Trophoblast cell (in vitro differentiated cells and primary cell): Measurements from ENCODE around the gene EPB41L3.

Experiments used
- DNase-seq, 2 donors: peaks; one replicate each; pipeline ENCODE4 v3.0.0-alpha.2; 2016
- H2AFZ ChIP-seq: 2 replicates; pipeline ENCODE4 v1.6.1; 2013; ENCODE audit warnings: low read length, moderate library complexity, mild to moderate bottlenecking; ENCODE audit not compliant: insufficient read depth, poor library complexity
- H2AK5ac ChIP-seq: 2 replicates; pipeline ENCODE4 v1.6.1; 2013; ENCODE audit warnings: mild to moderate bottlenecking, low read length
- H2BK120ac ChIP-seq: 2 replicates; pipeline ENCODE4 v1.6.1; 2013; ENCODE audit warnings: low read length, mild to moderate bottlenecking, moderate library complexity; ENCODE audit not compliant: insufficient read depth, poor library complexity
- H2BK12ac ChIP-seq: 2 replicates; pipeline ENCODE4 v1.6.1; 2013; ENCODE audit warnings: mild to moderate bottlenecking, low read length, moderate library complexity
- H2BK5ac ChIP-seq: 2 replicates; pipeline ENCODE4 v1.6.1; 2013; ENCODE audit warnings: low read length, low read depth, moderate library complexity, mild to moderate bottlenecking; ENCODE audit not compliant: poor library complexity
- H3K14ac ChIP-seq: 2 replicates; pipeline ENCODE4 v1.6.1; 2013; ENCODE audit warnings: mild to moderate bottlenecking, low read length
- H3K18ac ChIP-seq: 2 replicates; pipeline ENCODE4 v1.6.1; 2013; ENCODE audit warnings: mild to moderate bottlenecking, low read length
- H3K23ac ChIP-seq: 2 replicates; pipeline ENCODE4 v1.6.1; 2013; ENCODE audit warnings: low read length
- H3K27ac ChIP-seq: 2 replicates; pipeline ENCODE4 v1.5.1; 2013; ENCODE audit warnings: low read depth, mild to moderate bottlenecking, inconsistent platforms, low read length, moderate library complexity
- H3K27me3 ChIP-seq: 2 replicates; pipeline ENCODE4 v1.6.1; 2013; ENCODE audit warnings: inconsistent platforms, mild to moderate bottlenecking, low read length, moderate library complexity; ENCODE audit not compliant: insufficient read depth
- H3K36me3 ChIP-seq, 2 experiments: 1 replicate in 1 of 2; 2 replicates in 1 of 2; pipeline ENCODE4 v1.6.1; 2013; ENCODE audit warnings: low read length in 2 of 2, mild to moderate bottlenecking in 2 of 2, moderate library complexity in 1 of 2; ENCODE audit not compliant: insufficient read depth in 2 of 2, control insufficient read depth in 1 of 2
- H3K4ac ChIP-seq: 2 replicates; pipeline ENCODE4 v1.6.1; 2013; ENCODE audit warnings: low read depth, mild to moderate bottlenecking, low read length, moderate library complexity
- H3K4me1 ChIP-seq, 2 experiments: 1 replicate in 1 of 2; 2 replicates in 1 of 2; pipeline ENCODE4 v1.6.1; 2013; ENCODE audit warnings: low read length in 2 of 2, mild to moderate bottlenecking in 2 of 2, moderate library complexity in 1 of 2; ENCODE audit not compliant: insufficient read depth in 2 of 2, control insufficient read depth in 1 of 2
- H3K4me2 ChIP-seq: 2 replicates; pipeline ENCODE4 v1.6.1; 2013; ENCODE audit warnings: inconsistent platforms, mild to moderate bottlenecking, low read length, moderate library complexity
- H3K4me3 ChIP-seq: 2 replicates; pipeline ENCODE4 v1.5.1; 2013; ENCODE audit warnings: mild to moderate bottlenecking, low read depth, low read length, inconsistent platforms
- H3K79me1 ChIP-seq: one replicate; pipeline ENCODE4 v1.6.1; 2013; ENCODE audit warnings: low read length
- H3K79me2 ChIP-seq: 2 replicates; pipeline ENCODE4 v1.6.1; 2013; ENCODE audit warnings: low read length, mild to moderate bottlenecking; ENCODE audit not compliant: control insufficient read depth, insufficient read depth, poor library complexity
- H3K9ac ChIP-seq: 2 replicates; pipeline ENCODE4 v1.6.1; 2013; ENCODE audit warnings: mild to moderate bottlenecking, low read length
- H3K9me3 ChIP-seq: 2 replicates; pipeline ENCODE4 v1.6.1; 2013; ENCODE audit warnings: low read depth, mild to moderate bottlenecking, control low read depth, inconsistent platforms, low read length; ENCODE audit not compliant: insufficient read depth
- H4K12ac ChIP-seq: 2 replicates; pipeline ENCODE4 v1.6.1; 2013; ENCODE audit warnings: low read depth, mild to moderate bottlenecking, low read length, moderate library complexity
- H4K8ac ChIP-seq: 2 replicates; pipeline ENCODE4 v1.6.1; 2013; ENCODE audit warnings: low read depth, mild to moderate bottlenecking, low read length, moderate library complexity
- H4K91ac ChIP-seq: one replicate; pipeline ENCODE4 v1.6.1; 2013; ENCODE audit warnings: low read depth, mild to moderate bottlenecking, low read length, moderate library complexity
- WGBS: extraction: QIAGEN DNeasy Blood & Tissue Kit; methylation state at CpG from one replicate; pipeline ENCODE4 v1.1.7; 2013; ENCODE audit warnings: missing lambda C conversion rate; ENCODE audit not compliant: insufficient read length, insufficient coverage; ENCODE audit errors: extremely low coverage; 5-methylcytosine and 5-hydroxymethylcytosine counted together

EPB41L3 gene

GRCh38 chr18:5519448-5520298 is 24.1 kb downstream of the EPB41L3 start:
- H2BK120ac ChIP-seq: no peak overlapping the region
- peak overlapping the region; percentile 49 for H3K4ac ChIP-seq
- DNase-seq: no peak
- H2BK5ac ChIP-seq: no peak overlapping the region
- no CpG with 5 or more reads among the region's 10 CpGs for WGBS
- H3K14ac ChIP-seq: no peak overlapping the region
- H3K9ac ChIP-seq: no peak overlapping the region
- H3K27me3 ChIP-seq: no peaks in the 10 kb centered on the region
- H3K4me2 ChIP-seq: no peak overlapping the region
- no peak overlapping the region for H4K8ac ChIP-seq
- no peak overlapping the region for H3K4me3 ChIP-seq
- H3K23ac ChIP-seq: no peak overlapping the region
- H2BK12ac ChIP-seq: no peak overlapping the region
- no peak overlapping the region for H2AFZ ChIP-seq
- no peaks in the 10 kb centered on the region for H3K9me3 ChIP-seq
- H3K36me3 ChIP-seq: peaks cover 2% of the 10 kb centered on the region in 2 experiments
- peaks cover 2% of the 10 kb centered on the region for H3K79me2 ChIP-seq
- H2AK5ac ChIP-seq: no peak overlapping the region
- no peak overlapping the region for H4K12ac ChIP-seq
- peak overlapping the region; percentile 14 for H3K18ac ChIP-seq
- peaks cover 2 to 4% of the 10 kb centered on the region in 2 experiments for H3K4me1 ChIP-seq
- H3K27ac ChIP-seq: no peak overlapping the region
- H4K91ac ChIP-seq: no peak overlapping the region
- no peaks in the 10 kb centered on the region for H3K79me1 ChIP-seq

GRCh38 chr18:5518899-5519371 is 24.9 kb downstream of the EPB41L3 start:
- Histone ChIP-seq H3K4me3 (no peak overlapping the region), H3K4me1 (peaks cover 2 to 4% of the 10 kb centered on the region in 2 experiments), H4K8ac (no peak overlapping the region), H4K12ac (no peak overlapping the region), H3K9ac (no peak overlapping the region), H3K9me3 (no peaks in the 10 kb centered on the region), H3K23ac (no peak overlapping the region), H2AK5ac (no peak overlapping the region), H3K4me2 (no peak overlapping the region), H3K18ac (peak overlapping the region; percentile 47), H2BK120ac (no peak overlapping the region), H3K36me3 (peaks cover 2% of the 10 kb centered on the region in 2 experiments), H2BK12ac (no peak overlapping the region), H3K14ac (no peak overlapping the region), H2AFZ (no peak overlapping the region), H2BK5ac (no peak overlapping the region), H3K79me2 (peaks cover 2% of the 10 kb centered on the region), H3K4ac (peak overlapping the region; percentile 64), H4K91ac (no peak overlapping the region), H3K27me3 (no peaks in the 10 kb centered on the region), H3K79me1 (no peaks in the 10 kb centered on the region), H3K27ac (no peak overlapping the region)
- no CpG with 5 or more reads among the region's 13 CpGs for WGBS
- peak in 1 of 2 donors; percentile 75 for DNase-seq

DNA sequence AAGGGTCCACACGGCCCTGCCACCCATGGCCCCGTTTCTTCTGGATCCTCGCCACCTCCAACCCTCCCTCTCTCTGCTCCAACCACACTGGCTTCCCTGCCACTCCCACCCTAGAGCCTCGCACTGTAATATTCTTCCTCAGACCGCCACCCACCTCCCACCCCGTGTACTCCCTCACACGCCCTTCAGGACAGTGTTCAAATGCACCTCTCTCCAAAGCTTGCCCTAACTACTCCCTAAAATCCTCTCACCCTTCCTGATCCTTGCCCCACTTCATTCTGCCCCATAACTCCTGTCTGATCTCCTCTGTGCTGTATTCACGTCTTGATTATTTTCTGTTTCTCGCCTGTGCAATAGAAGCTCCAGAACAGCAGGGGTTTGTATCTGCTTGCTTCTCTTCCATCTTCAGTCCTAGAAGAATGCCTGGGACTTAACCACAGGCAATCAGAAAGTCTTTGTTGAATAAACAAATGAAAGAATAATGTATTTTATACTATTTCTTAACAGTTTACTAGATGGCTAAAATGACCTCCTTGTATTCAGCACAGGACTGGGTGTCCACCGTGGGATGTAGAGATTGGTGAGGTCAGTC is 25.5 kb downstream of the EPB41L3 start:
- H3K9ac ChIP-seq: no peak overlapping the region

DNA sequence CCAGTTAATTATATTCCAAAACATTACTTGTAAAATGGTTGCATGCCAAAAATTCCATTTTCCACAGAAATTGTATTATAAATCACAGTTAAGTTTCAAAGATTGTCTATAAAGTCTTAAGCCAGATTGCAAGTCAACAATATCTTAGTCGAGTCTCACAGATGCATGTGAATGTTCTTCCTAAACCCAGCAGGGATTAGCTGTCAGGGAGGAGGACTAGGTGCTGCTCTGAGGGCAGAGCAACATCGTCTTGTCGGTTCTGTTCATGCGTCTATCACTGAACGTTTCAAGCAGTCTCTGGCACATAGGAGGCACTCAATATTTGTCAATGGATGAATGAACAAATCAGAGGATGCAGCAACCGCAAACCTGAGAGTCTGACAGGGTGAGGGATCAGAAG is 27.0 kb downstream of the EPB41L3 start:
- H4K91ac ChIP-seq: no peak overlapping the region
- no peak overlapping the region for H2BK5ac ChIP-seq
- peaks cover 6 to 13% of the 10 kb centered on the region in 2 experiments for H3K4me1 ChIP-seq
- WGBS: no CpG with 5 or more reads among the region's 6 CpGs
- no peak for DNase-seq
- H2AFZ ChIP-seq: no peak overlapping the region
- H3K4me3 ChIP-seq: no peak overlapping the region
- no peak overlapping the region for H4K8ac ChIP-seq
- H3K79me1 ChIP-seq: no peaks in the 10 kb centered on the region
- H2BK120ac ChIP-seq: no peak overlapping the region
- H3K27ac ChIP-seq: no peak overlapping the region
- no peak overlapping the region for H3K9ac ChIP-seq
- no peak overlapping the region for H2BK12ac ChIP-seq
- no peak overlapping the region for H3K18ac ChIP-seq
- H3K9me3 ChIP-seq: no peaks in the 10 kb centered on the region
- no peak overlapping the region for H4K12ac ChIP-seq
- no peaks in the 10 kb centered on the region for H3K27me3 ChIP-seq
- no peak overlapping the region for H2AK5ac ChIP-seq
- peaks cover 2% of the 10 kb centered on the region for H3K79me2 ChIP-seq
- peak overlapping the region; percentile 22 for H3K4ac ChIP-seq
- no peak overlapping the region for H3K4me2 ChIP-seq
- no peak overlapping the region for H3K23ac ChIP-seq
- H3K14ac ChIP-seq: no peak overlapping the region
- H3K36me3 ChIP-seq: peaks cover 0 to 2% of the 10 kb centered on the region in 2 experiments

More for the DNA sequence above, 25.5 kb downstream of the EPB41L3 start:
- no peak for DNase-seq
- H4K8ac ChIP-seq: no peak overlapping the region
- H3K4me2 ChIP-seq: no peak overlapping the region
- H2BK5ac ChIP-seq: no peak overlapping the region
- peaks cover 0 to 2% of the 10 kb centered on the region in 2 experiments for H3K36me3 ChIP-seq
- H3K23ac ChIP-seq: no peak overlapping the region
- no peak overlapping the region for H2BK12ac ChIP-seq
- no peak overlapping the region for H2AFZ ChIP-seq
- H3K9me3 ChIP-seq: no peaks in the 10 kb centered on the region
- no peak overlapping the region for H3K4me3 ChIP-seq
- H4K91ac ChIP-seq: no peak overlapping the region
- WGBS: no CpG with 5 or more reads among the region's 10 CpGs
- peak overlapping the region; percentile 5 for H3K4ac ChIP-seq
- H3K14ac ChIP-seq: no peak overlapping the region
- H4K12ac ChIP-seq: no peak overlapping the region
- H3K27ac ChIP-seq: no peak overlapping the region
- H3K79me2 ChIP-seq: peaks cover 2% of the 10 kb centered on the region
- peaks cover 2 to 4% of the 10 kb centered on the region in 2 experiments for H3K4me1 ChIP-seq
- H3K79me1 ChIP-seq: no peaks in the 10 kb centered on the region
- H2BK120ac ChIP-seq: no peak overlapping the region
- no peaks in the 10 kb centered on the region for H3K27me3 ChIP-seq
- H3K18ac ChIP-seq: peak overlapping the region; percentile 2
- no peak overlapping the region for H2AK5ac ChIP-seq
